Measurements from ENCODE around the gene GNGT1. TPM values are rescaled to one million over a fixed set of nuclear protein-coding genes. Genes with fewer than 3 reads are reported as not detected.
A peak's percentile ranks its signal among the peaks of the same experiment; 100 is the strongest.

Gene GNGT1
- total and polyA plus RNA-seq, 2 donors (not counting 3 experiments of a cell fraction or from before 2014, with no cell fraction given): not detected

- ChIA-PET POLR2A (interaction anchor here (0.5 to 1.0 kb wide), 2 partner anchors 27 to 161 kb away, joined by 3 to 7 read pairs; no protein-coding TSS in a partner anchor), CTCF (interaction anchor here (0.5 to 6.5 kb wide), 61 partner anchors 10 to 657 kb away, joined by 3 to 106 read pairs (median 4); partner anchors contain the start of genes BET1, GNG11 and TFPI2)
- no peaks in the 10 kb centered on the region for H3K79me2 ChIP-seq (ENCODE audit: control insufficient read depth, insufficient read depth, low read length)
- H3K27me3 ChIP-seq (ENCODE audit: control insufficient read depth in 2 of 2, insufficient read depth in 2 of 2, low read length in 2 of 2): peaks cover 3 to 12% of the 10 kb centered on the region in 2 experiments
- BruUV-seq (replicated peaks): no TSS peak
- no peak overlapping the region for H3K27ac ChIP-seq (ENCODE audit: insufficient read depth, low read depth, low read length)
- peaks cover 7% of the 10 kb centered on the region for H3K4me1 ChIP-seq (ENCODE audit: control insufficient read depth, extremely low read depth, insufficient read depth, low read length)
- no peaks in the 10 kb centered on the region for H3K9me3 ChIP-seq (replicated peaks; ENCODE audit: control insufficient read depth, insufficient read depth, low read length)
- H3K4me2 ChIP-seq (ENCODE audit: insufficient read depth, low read length): no peak overlapping the region
- no peaks in the 10 kb centered on the region for H4K20me1 ChIP-seq (replicated peaks; ENCODE audit: control insufficient read depth, extremely low read depth, insufficient read depth, low read length)
- intact Hi-C loops (cut with micrococcal nuclease): loop anchor here (1.0 to 5.0 kb wide), 8 partner anchors 18 to 374 kb away; partner anchors contain the start of genes BET1 and GNG11
- no peaks in the 10 kb centered on the region for H3K9me1 ChIP-seq (replicated peaks; ENCODE audit: control insufficient read depth, extremely low read depth, insufficient read depth, low read length)
- no peak overlapping the region for H3K4me3 ChIP-seq (replicated peaks in 1 of 3; ENCODE audit: insufficient read depth in 1 of 3, low read depth in 1 of 3, low read length in 3 of 3)
- dilution Hi-C loops (cut with MboI; ENCODE audit: extremely low pct_ligation_motif_present, low sequenced_read_pairs): no loop called here
- H3K36me3 ChIP-seq (ENCODE audit: control insufficient read depth in 2 of 2, extremely low read depth in 1 of 2, insufficient read depth in 2 of 2, low read length in 2 of 2): no peaks in the 10 kb centered on the region
- TF ChIP-seq POLR2AphosphoS5 (IDR thresholded peaks at IDR 0.05; ENCODE audit: insufficient read depth, low read depth, low read length) (no peak), CTCF (IDR thresholded peaks at IDR 0.05; ENCODE audit: extremely low read depth in 1 of 2, insufficient read depth in 1 of 2, low read depth in 1 of 2, low read length in 2 of 2) (peak; percentile 75)
- peak; percentile 83 for DNase-seq (ENCODE audit: low read depth, low spot score)
- no peak overlapping the region for H3K9ac ChIP-seq (replicated peaks; ENCODE audit: extremely low read depth, insufficient read depth, low read length)
- peak; percentile 79 for FAIRE-seq
- H2AFZ ChIP-seq (ENCODE audit: low read depth, low read length): no peak overlapping the region
Observed at GRCh38 chr7:93902777-93903423, 3.5 kb upstream of the GNGT1 start.

All from endothelial cell of umbilical vein (primary cell).